Vagina (tissue), 2 donors: Measurements from ENCODE around the gene TBC1D24.

ENCODE experiments used
- POLR2A ChIP-seq, 2 donors: fragments of 450-650 bp; IDR thresholded peaks; one replicate each; pipeline ENCODE4 v1.6.1; 2017; ENCODE audit warnings: antibody characterized with exemption in 2 of 2, mild to moderate bottlenecking in 2 of 2, moderate library complexity in 2 of 2
- TF ChIP-seq, protein P1 (sequence below), 3 experiments: fragments of 450-650 bp in 2 of 3; fragments of 200-600 bp in 1 of 3; sonication (generic) in 1 of 3; IDR thresholded peaks; one replicate each; pipeline ENCODE4 v1.5.1; 2017 to 2019; ENCODE audit warnings: antibody characterized with exemption in 3 of 3, mild to moderate bottlenecking in 2 of 3, moderate library complexity in 2 of 3

DNA sequence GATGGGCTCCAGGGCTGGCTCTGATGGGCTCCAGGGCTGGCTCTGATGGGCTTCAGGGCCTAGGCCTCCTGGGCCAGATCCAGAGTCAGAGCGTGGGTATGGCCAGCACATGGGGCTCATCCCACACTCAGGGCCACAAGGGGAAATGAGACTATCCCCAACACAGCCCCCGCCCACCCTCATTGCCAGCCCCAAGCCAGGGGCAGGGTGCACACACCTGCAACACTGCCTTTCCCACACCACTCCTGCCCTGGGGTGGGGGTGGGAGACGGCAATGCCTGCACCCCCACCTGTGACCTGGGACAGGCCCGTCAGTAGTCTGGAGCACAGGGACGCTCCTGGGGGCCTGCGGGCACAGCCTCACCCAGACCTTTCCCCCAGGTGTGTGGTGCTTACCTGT, 24.5 kb downstream of the TBC1D24 start:
- TF ChIP-seq, protein P1, sequence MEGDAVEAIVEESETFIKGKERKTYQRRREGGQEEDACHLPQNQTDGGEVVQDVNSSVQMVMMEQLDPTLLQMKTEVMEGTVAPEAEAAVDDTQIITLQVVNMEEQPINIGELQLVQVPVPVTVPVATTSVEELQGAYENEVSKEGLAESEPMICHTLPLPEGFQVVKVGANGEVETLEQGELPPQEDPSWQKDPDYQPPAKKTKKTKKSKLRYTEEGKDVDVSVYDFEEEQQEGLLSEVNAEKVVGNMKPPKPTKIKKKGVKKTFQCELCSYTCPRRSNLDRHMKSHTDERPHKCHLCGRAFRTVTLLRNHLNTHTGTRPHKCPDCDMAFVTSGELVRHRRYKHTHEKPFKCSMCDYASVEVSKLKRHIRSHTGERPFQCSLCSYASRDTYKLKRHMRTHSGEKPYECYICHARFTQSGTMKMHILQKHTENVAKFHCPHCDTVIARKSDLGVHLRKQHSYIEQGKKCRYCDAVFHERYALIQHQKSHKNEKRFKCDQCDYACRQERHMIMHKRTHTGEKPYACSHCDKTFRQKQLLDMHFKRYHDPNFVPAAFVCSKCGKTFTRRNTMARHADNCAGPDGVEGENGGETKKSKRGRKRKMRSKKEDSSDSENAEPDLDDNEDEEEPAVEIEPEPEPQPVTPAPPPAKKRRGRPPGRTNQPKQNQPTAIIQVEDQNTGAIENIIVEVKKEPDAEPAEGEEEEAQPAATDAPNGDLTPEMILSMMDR (IDR thresholded peaks at IDR 0.05): no peak
- TF ChIP-seq POLR2A (IDR thresholded peaks at IDR 0.05): no peak
